Upper lobe of left lung (tissue), 4 donors: Measurements from ENCODE around the gene CLIC3.

Experiments
- EP300 ChIP-seq, 4 donors: sonication (generic); formaldehyde crosslinking; IDR thresholded peaks; one replicate each; pipeline ENCODE4 v1.5.1; 2017; ENCODE audit warnings: antibody characterized with exemption in 4 of 4, control low read depth in 2 of 4
- POLR2A ChIP-seq, 4 donors: fragments of 450-650 bp; IDR thresholded peaks; one replicate each; pipeline ENCODE4 v1.5.1; 2016 to 2017; ENCODE audit warnings: antibody characterized with exemption in 4 of 4, mild to moderate bottlenecking in 2 of 4

DNA sequence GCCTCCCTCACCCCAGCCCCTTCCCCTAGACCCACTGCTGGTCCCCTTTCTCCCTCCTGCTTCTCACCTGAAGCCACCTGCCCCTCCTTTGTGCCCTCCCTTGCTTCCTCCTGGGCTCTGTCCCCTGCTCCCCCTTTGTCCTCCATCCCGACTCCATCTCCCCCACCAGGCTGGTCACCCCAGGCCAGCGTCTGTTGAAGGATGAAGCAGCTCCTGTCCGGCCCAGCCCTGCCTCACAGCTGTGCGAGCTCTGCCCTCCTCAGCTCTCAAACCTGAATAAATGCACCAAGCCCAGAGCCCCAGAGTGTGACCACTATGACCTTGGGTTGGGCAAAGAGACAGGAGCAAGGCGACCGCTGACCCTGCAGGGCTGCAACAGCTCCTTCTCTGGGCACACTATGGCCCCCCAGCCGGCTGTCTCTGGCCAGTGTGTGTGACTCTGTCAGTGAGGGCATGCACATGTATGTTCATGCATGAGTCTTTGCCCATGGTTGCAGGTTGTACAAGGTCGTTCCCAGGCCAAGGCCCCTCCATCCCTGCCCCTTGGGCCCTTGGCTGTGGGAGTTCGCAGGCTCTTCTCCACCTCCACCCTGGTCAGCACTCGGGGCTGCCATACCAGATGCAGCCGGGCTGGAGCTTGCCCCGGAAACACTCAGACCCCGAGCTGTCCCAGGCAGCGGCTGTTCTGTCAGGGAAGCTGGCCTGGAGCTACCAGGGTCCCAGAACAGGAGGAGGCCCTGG lies 41.0 kb downstream of the CLIC3 start:
- TF ChIP-seq EP300 (IDR thresholded peaks at IDR 0.05): no peak
- TF ChIP-seq POLR2A (IDR thresholded peaks at IDR 0.05): no peak
